Astrocyte of the cerebellum (primary cell): ENCODE results near the gene LDLR.
"Not testable (repeated sequence)": the region's sequence is repeated elsewhere in the genome, so short reads cannot be mapped to it uniquely, and the experiment has no call there.

ENCODE experiments used
- DNase-seq: peaks from one replicate; pipeline ENCODE4 v3.0.0-alpha.2; 2011; ENCODE audit warnings: low read depth
- H3K4me3 ChIP-seq: 2 replicates; pipeline ENCODE4 v1.5.1; 2011; ENCODE audit warnings: mild to moderate bottlenecking, low read depth, low read length, moderate library complexity
- CTCF ChIP-seq: IDR thresholded peaks from 2 replicates; pipeline ENCODE4 v1.5.1; 2012; ENCODE audit warnings: low read length, low read depth, moderate library complexity, mild to moderate bottlenecking; ENCODE audit errors: missing control alignments
- in situ Hi-C: cut with HindIII; loops from 2 replicates; pipeline ENCODE4 v1.10.0; 2017; ENCODE audit warnings: low sequenced_read_pairs

LDLR gene

DNA sequence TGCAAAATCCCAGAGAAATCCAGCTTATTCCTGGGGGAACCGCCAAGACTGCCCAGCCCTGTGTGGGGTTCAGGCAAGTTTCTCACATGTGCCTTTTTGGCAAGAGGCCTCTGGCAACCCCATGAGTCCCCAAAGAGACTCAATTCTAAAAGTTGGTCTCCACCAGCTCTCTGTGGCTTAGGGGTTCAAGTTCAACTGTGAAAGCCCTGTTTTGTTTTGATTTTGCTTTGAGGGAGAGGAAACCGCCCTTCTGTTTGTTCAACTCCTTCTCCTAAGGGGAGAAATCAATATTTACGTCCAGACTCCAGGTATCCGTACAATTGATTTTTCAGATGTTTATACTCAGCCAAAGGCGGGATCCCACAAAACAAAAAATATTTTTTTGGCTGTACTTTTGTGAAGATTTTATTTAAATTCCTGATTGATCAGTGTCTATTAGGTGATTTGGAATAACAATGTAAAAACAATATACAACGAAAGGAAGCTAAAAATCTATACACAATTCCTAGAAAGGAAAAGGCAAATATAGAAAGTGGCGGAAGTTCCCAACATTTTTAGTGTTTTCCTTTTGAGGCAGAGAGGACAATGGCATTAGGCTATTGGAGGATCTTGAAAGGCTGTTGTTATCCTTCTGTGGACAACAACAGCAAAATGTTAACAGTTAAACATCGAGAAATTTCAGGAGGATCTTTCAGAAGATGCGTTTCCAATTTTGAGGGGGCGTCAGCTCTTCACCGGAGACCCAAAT is 583 bp upstream of the LDLR start:
- H3K4me3 ChIP-seq: peak overlapping the region; percentile 96
- no peak for DNase-seq
- in situ Hi-C loops: no loop called here
- TF ChIP-seq CTCF: no peak

GRCh38 chr19:11090014-11090263 is 676 bp downstream of the LDLR start:
- peak overlapping the region; percentile 96 for H3K4me3 ChIP-seq
- in situ Hi-C loops, DNase-seq: not testable (repeated sequence)

DNA sequence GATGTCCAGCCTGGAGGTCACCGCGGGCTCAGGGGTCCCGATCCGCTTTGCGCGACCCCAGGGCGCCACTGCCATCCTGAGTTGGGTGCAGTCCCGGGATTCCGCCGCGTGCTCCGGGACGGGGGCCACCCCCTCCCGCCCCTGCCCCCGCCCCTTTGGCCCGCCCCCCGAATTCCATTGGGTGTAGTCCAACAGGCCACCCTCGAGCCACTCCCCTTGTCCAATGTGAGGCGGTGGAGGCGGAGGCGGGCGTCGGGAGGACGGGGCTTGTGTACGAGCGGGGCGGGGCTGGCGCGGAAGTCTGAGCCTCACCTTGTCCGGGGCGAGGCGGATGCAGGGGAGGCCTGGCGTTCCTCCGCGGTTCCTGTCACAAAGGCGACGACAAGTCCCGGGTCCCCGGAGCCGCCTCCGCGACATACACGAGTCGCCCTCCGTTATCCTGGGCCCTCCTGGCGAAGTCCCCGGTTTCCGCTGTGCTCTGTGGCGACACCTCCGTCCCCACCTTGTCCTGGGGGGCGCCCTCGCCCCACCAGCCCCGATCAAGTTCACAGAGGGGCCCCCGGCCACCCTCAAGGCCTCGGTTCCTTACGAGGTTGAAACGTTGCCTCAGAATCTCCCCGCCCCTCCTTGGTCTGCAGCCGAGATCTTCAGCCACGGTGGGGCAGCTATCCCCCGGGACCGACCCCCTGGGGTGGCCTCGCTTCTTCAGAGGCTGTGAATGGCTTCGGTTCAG is 1.2 kb downstream of the LDLR start:
- peak; percentile 90 for DNase-seq
- in situ Hi-C loops: no loop called here
- no peak for TF ChIP-seq CTCF
- H3K4me3 ChIP-seq: peak overlapping the region; percentile 96

DNA sequence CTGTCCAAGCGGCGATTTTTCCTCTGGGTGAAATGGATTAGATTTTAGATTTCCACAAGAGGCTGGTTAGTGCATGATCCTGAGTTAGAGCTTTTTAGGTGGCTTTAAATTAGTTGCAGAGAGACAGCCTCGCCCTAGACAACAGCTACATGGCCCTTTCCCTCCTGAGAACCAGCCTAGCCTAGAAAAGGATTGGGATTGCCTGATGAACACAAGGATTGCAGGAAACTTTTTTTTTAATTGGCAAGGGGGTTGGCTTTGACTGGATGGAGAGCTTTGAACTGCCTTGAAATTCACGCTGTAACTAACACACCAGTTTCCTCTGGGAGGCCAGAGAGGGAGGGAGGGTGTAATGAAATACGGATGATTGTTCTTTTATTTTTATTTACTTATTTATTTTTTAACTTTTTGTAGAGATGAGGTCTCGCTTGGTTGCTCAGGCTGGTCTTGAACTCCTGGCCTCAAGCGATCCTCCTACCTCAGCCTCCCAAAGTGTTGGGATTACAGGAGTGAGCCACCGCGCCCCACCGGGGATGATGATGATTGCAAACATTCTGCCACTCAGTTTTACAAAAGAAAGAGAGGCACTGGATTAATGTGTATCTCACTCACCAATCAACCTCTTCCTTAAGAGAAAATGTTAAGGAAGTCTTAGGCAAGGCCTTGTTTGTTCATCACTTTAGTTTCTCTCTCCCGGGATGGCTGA is 1.9 kb downstream of the LDLR start:
- no peak for TF ChIP-seq CTCF
- H3K4me3 ChIP-seq: peak overlapping the region; percentile 96
- no peak for DNase-seq
- in situ Hi-C loops: no loop called here

DNA sequence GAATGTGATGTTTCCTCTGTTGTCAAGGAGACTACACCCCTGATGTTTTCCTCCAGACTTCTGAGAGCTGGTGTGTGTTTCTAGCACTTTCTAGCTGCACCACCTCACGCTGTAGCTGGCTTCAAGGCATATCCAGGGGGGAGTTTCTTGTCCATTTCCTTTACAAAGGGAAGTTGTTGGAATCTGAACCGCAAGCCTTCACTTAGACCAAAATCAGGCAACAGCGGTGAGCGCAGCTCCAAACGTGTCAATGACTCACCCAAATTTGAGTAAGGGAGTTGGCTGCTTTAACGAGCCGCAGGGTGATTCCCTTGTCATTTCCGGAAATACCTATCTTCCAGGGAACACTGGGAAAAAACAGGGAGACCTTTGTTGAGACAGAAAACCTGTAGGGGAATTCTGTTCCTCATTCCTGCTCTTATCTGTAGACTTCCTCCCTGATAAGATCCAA is 2.5 kb downstream of the LDLR start:
- peak overlapping the region; percentile 96 for H3K4me3 ChIP-seq
- TF ChIP-seq CTCF: no peak
- in situ Hi-C loops: no loop called here
- peak; percentile 98 for DNase-seq

DNA sequence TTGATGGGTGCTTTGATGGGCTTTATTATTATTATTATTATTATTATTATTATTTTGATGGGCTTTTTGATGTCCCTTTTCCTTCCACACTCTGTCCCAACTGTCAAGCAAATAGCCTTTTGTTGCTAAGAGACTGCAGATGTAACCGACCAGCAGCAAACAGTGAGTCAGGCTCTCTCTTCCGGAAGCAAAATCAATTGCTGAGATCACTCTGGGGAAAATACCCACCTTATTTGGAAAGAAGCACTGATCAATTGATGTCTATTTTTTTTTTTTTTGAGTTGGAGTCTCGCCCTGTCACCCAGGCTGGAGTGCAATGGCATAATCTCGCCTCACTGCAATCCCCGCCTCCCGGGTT is 2.9 kb downstream of the LDLR start:
- no peak for DNase-seq

More for the DNA sequence above, 2.9 kb downstream of the LDLR start:
- no peak for TF ChIP-seq CTCF
- H3K4me3 ChIP-seq: peak overlapping the region; percentile 96
- in situ Hi-C loops: no loop called here
